ENCODE results near the gene DNAJB11.

DNA sequence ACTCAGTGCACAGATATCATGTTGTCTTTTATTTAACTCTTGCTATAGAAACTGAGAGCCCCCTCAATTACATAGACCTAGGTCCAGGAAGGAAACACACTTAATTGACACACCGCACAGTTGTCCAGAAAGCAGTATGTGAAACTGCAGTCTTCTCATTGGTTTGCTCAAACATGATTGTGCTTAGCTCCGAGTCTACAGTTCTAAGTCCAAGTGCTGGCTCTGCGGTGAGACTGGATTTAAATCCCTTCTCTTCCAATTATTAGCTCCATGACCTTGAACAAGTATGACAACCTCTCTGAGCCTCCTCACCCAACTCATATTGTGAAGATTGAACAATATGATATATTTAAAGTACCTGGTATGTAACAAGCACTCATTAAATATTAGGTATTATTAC, 23.3 kb downstream of the DNAJB11 start:
- TF ChIP-seq, protein P1, sequence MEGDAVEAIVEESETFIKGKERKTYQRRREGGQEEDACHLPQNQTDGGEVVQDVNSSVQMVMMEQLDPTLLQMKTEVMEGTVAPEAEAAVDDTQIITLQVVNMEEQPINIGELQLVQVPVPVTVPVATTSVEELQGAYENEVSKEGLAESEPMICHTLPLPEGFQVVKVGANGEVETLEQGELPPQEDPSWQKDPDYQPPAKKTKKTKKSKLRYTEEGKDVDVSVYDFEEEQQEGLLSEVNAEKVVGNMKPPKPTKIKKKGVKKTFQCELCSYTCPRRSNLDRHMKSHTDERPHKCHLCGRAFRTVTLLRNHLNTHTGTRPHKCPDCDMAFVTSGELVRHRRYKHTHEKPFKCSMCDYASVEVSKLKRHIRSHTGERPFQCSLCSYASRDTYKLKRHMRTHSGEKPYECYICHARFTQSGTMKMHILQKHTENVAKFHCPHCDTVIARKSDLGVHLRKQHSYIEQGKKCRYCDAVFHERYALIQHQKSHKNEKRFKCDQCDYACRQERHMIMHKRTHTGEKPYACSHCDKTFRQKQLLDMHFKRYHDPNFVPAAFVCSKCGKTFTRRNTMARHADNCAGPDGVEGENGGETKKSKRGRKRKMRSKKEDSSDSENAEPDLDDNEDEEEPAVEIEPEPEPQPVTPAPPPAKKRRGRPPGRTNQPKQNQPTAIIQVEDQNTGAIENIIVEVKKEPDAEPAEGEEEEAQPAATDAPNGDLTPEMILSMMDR (IDR thresholded peaks at IDR 0.05) = no peak
- TF ChIP-seq POLR2A (IDR thresholded peaks at IDR 0.05) = no peak
